Measurements from ENCODE around the gene SEC14L5. TPM values are rescaled to one million over a fixed set of nuclear protein-coding genes. Genes with fewer than 3 reads are reported as not detected.

SEC14L5 gene
- polyA plus RNA-seq, 3 donors, result 0.03 TPM; not detected in 2

- H3K4me1 ChIP-seq (ENCODE audit: control insufficient read depth in 1 of 2, insufficient read depth in 2 of 2, low read length in 2 of 2), result no peaks in the 10 kb centered on the region
- Mint-ChIP-seq H3K36me3 (no peaks in the 10 kb centered on the region), H3K9me3 (no peaks in the 10 kb centered on the region), H3K27ac (no peak overlapping the region), H3K4me1 (no peaks in the 10 kb centered on the region), H3K27me3 (ENCODE audit: low read depth in 3 of 3) (peaks cover 2 to 20% (median 6%) of the 10 kb centered on the region in 3 donors), H3K4me3 (no peak overlapping the region)
- TF ChIP-seq CTCF (IDR thresholded peaks at IDR 0.05), result no peak
- no peaks in the 10 kb centered on the region for H3K79me2 ChIP-seq (ENCODE audit: insufficient read depth, low read length)
- H3K9me3 ChIP-seq (replicated peaks in 1 of 2; ENCODE audit: control insufficient read depth in 1 of 2, insufficient read depth in 1 of 2, low read length in 2 of 2), result no peaks in the 10 kb centered on the region
- H3K9ac ChIP-seq (ENCODE audit: insufficient read depth, low read length, poor library complexity, severe bottlenecking), result no peak overlapping the region
- no peaks in the 10 kb centered on the region for H4K20me1 ChIP-seq (ENCODE audit: insufficient read depth, low read length)
- H3K36me3 ChIP-seq (replicated peaks in 1 of 2; ENCODE audit: control insufficient read depth in 1 of 2, insufficient read depth in 2 of 2, low read length in 2 of 2), result no peaks in the 10 kb centered on the region
- H3K27me3 ChIP-seq (ENCODE audit: control insufficient read depth in 2 of 2, insufficient read depth in 2 of 2, low read length in 2 of 2), result no peaks in the 10 kb centered on the region
- no peak overlapping the region for H3K27ac ChIP-seq (ENCODE audit: low read depth in 1 of 2, low read length in 2 of 2)
- no peak overlapping the region for H3K4me2 ChIP-seq (replicated peaks; ENCODE audit: extremely low read depth, low read length, poor library complexity, severe bottlenecking)
- intact Hi-C loops (cut with micrococcal nuclease), result no loop called here
- DNase-seq, result no peak
- 73% methylated on average over 3 of the region's 4 CpGs for WGBS (ENCODE audit: insufficient coverage)
- H3K4me3 ChIP-seq (replicated peaks in 1 of 3; ENCODE audit: low read depth in 2 of 3, low read length in 3 of 3), result no peak overlapping the region
- H2AFZ ChIP-seq (ENCODE audit: insufficient read depth, low read depth, low read length, poor library complexity, severe bottlenecking), result no peak overlapping the region
Measured at GRCh38 chr16:5011637-5012036, 53.5 kb downstream of the SEC14L5 start.

GRCh38 chr16:5012887-5013286 is 54.8 kb downstream of the SEC14L5 start:
- peaks cover 0 to 4% (median 0%) of the 10 kb centered on the region in 7 donors for H3K9me3 Mint-ChIP-seq
- H3K4me3 Mint-ChIP-seq, result no peak overlapping the region
- H3K27me3 Mint-ChIP-seq (ENCODE audit: low read depth in 3 of 3), result peaks cover 2 to 19% (median 6%) of the 10 kb centered on the region in 3 donors
- Histone ChIP-seq H3K27me3 (ENCODE audit: control insufficient read depth in 2 of 2, insufficient read depth in 2 of 2, low read length in 2 of 2) (no peaks in the 10 kb centered on the region), H3K36me3 (replicated peaks in 1 of 2; ENCODE audit: control insufficient read depth in 1 of 2, insufficient read depth in 2 of 2, low read length in 2 of 2) (no peaks in the 10 kb centered on the region), H3K4me2 (replicated peaks; ENCODE audit: extremely low read depth, low read length, poor library complexity, severe bottlenecking) (no peak overlapping the region), H3K4me3 (replicated peaks in 1 of 3; ENCODE audit: low read depth in 2 of 3, low read length in 3 of 3) (no peak overlapping the region), H2AFZ (ENCODE audit: insufficient read depth, low read depth, low read length, poor library complexity, severe bottlenecking) (no peak overlapping the region), H3K9ac (ENCODE audit: insufficient read depth, low read length, poor library complexity, severe bottlenecking) (no peak overlapping the region), H4K20me1 (ENCODE audit: insufficient read depth, low read length) (no peaks in the 10 kb centered on the region), H3K27ac (ENCODE audit: low read depth in 1 of 2, low read length in 2 of 2) (no peak overlapping the region), H3K4me1 (ENCODE audit: control insufficient read depth in 1 of 2, insufficient read depth in 2 of 2, low read length in 2 of 2) (no peaks in the 10 kb centered on the region), H3K79me2 (ENCODE audit: insufficient read depth, low read length) (no peaks in the 10 kb centered on the region), H3K9me3 (replicated peaks in 1 of 2; ENCODE audit: control insufficient read depth in 1 of 2, insufficient read depth in 1 of 2, low read length in 2 of 2) (peaks cover 0 to 6% of the 10 kb centered on the region in 2 donors)
- WGBS (ENCODE audit: insufficient coverage), result 92% methylated on average over 3 of the region's 6 CpGs
- no peaks in the 10 kb centered on the region for H3K36me3 Mint-ChIP-seq
- no peak for TF ChIP-seq CTCF (IDR thresholded peaks at IDR 0.05)
- no peak overlapping the region for H3K27ac Mint-ChIP-seq
- DNase-seq, result no peak
- H3K4me1 Mint-ChIP-seq, result no peaks in the 10 kb centered on the region
- intact Hi-C loops (cut with micrococcal nuclease), result no loop called here

All from CD14-positive monocyte (primary cell).